Esophagus squamous epithelium (tissue), 4 donors: ENCODE data around the gene LPO.

Source experiments
- POLR2A ChIP-seq, 4 donors: fragments of 450-650 bp; IDR thresholded peaks; one replicate each; pipeline ENCODE4 v1.6.1; 2017; ENCODE audit warnings: antibody characterized with exemption in 4 of 4, mild to moderate bottlenecking in 4 of 4, moderate library complexity in 3 of 4
- TF ChIP-seq, protein P1 (sequence below), 6 experiments: fragments of 450-650 bp in 4 of 6; fragments of 200-600 bp in 2 of 6; sonication (generic) in 2 of 6; IDR thresholded peaks; one replicate each; pipeline ENCODE4 v1.5.1; 2016 to 2019; ENCODE audit warnings: antibody characterized with exemption in 6 of 6, mild to moderate bottlenecking in 4 of 6, moderate library complexity in 4 of 6

- TF ChIP-seq, protein P1, sequence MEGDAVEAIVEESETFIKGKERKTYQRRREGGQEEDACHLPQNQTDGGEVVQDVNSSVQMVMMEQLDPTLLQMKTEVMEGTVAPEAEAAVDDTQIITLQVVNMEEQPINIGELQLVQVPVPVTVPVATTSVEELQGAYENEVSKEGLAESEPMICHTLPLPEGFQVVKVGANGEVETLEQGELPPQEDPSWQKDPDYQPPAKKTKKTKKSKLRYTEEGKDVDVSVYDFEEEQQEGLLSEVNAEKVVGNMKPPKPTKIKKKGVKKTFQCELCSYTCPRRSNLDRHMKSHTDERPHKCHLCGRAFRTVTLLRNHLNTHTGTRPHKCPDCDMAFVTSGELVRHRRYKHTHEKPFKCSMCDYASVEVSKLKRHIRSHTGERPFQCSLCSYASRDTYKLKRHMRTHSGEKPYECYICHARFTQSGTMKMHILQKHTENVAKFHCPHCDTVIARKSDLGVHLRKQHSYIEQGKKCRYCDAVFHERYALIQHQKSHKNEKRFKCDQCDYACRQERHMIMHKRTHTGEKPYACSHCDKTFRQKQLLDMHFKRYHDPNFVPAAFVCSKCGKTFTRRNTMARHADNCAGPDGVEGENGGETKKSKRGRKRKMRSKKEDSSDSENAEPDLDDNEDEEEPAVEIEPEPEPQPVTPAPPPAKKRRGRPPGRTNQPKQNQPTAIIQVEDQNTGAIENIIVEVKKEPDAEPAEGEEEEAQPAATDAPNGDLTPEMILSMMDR (IDR thresholded peaks at IDR 0.05), result no peak
- no peak for TF ChIP-seq POLR2A (IDR thresholded peaks at IDR 0.05)
Observed at GRCh38 chr17:58219789-58220183, 18.6 kb upstream of the LPO start.
